HG03469 (cell line): ENCODE results near the gene PCGF5.
"Not testable (repeated sequence)": the region's sequence is repeated elsewhere in the genome, so short reads cannot be mapped to it uniquely, and the experiment has no call there.

Experiments
- ATAC-seq: cut with Tn5 transposase; IDR thresholded peaks from one replicate; pipeline ENCODE4 v1.9.1; 2021; ENCODE audit warnings: mild to moderate bottlenecking, moderate library complexity, moderate number of reproducible peaks; ENCODE audit not compliant: unreplicated experiment

PCGF5 gene

DNA sequence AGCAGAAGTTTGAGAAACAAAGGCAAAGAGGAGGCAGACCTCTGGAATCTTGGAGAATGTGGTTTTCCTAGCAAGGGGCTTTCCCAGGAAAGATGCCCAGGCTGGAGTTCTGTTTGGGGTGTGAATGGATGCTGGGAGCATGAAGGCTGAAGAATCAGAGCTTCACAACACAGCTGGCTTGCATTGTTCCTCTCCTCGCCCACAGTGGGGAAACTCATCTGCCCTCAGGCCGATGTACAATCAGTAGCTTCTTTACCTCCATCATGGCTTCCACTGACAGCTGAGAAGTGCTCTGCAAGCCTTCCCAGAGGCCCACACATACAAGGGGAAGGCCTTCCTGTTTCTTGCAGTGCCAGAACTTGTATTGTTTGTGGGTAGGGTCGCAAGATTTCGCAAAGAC is 98.9 kb downstream of the PCGF5 start:
- ATAC-seq = no peak

DNA sequence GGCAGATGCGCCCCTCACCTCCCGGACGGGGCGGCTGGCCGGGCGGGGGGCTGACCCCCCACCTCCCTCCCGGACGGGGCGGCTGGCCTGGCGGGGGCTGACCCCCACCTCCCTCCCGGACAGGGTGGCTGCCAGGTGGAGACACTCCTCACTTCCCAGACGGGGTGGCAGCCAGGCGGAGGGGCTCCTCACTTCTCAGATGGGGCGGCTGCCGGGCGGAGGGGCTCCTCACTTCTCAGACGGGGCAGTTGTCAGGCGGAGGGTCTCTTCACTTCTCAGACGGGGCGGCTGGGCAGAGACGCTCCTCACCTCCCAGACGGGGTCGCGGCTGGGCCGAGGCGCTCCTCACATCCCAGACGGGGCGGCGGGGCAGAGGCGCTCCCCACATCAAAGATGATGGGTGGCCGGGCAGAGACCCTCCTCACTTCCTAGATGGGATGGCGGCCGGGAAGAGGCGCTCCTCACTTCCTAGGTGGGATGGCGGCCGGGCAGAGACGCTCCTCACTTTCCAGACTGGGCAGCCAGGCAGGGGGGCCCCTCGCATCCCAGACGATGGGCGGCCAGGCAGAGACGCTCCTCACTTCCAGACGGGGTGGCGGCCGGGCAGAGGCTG is 102.9 kb downstream of the PCGF5 start:
- ATAC-seq = not testable (repeated sequence)

DNA sequence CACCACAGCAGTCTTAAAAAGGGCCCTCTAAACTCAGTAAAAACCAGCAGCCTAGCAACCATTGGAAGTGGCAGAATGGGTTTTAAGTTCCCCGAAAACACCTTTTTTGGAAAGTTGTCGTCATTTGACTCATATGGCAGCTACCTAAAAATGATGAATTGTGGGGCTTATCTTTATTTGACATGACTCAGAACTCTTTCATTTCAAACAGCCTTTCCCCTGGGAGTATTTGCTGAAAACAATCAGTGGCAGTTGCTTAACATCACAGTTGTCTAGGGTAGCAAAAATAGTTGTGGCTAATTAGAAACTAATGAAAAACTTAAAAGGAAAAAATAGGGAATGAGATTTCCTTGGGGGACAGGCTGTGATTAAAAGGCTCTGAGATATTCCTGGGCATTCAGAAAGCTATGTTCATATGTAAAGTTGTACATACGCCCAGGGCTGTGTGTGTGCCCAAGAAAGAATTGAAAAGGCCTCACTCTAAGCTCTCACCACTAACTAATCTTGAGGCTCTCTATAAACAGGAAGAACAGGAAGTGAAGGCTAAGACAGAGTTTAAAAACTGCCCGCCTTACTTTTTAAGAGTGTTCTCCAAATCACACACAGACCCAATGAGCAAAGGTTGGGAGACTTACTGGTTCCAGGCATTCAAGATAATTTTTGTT is 108.0 kb downstream of the PCGF5 start:
- ATAC-seq = no peak
